Smooth muscle cell (in vitro differentiated cells): ENCODE results near the gene GOLGA8T. TPM values are rescaled to one million over a fixed set of nuclear protein-coding genes. Genes with fewer than 3 reads are reported as not detected.
"Not testable (repeated sequence)": the region's sequence is repeated elsewhere in the genome, so short reads cannot be mapped to it uniquely, and the experiment has no call there.

Experiments used
- DNase-seq: peaks from one replicate; lab custom pipeline; 2025; ENCODE audit not compliant: unreplicated experiment; lab: John Stamatoyannopoulos, UW
- H2AFZ ChIP-seq: fragments of 200-600 bp; sonication (generic); 2 replicates; pipeline ENCODE4 v1.6.0; 2016; ENCODE audit warnings: antibody characterized with exemption, low read depth, mild to moderate bottlenecking
- H3F3A ChIP-seq: fragments of 200-600 bp; sonication (generic); 2 replicates; pipeline ENCODE4 v1.6.0; 2017; ENCODE audit warnings: antibody characterized with exemption, low read depth
- H3K27ac ChIP-seq: fragments of 200-600 bp; sonication (generic); 2 replicates; pipeline ENCODE4 v1.5.1; 2016; ENCODE audit warnings: low read depth, mild to moderate bottlenecking
- H3K27me3 ChIP-seq: fragments of 200-600 bp; sonication (generic); 2 replicates; pipeline ENCODE4 v1.6.1; 2016; ENCODE audit warnings: low read depth, mild to moderate bottlenecking
- H3K36me3 ChIP-seq: fragments of 200-600 bp; sonication (generic); 2 replicates; pipeline ENCODE4 v1.5.1; 2016; ENCODE audit warnings: low read depth
- H3K4me1 ChIP-seq: fragments of 200-600 bp; sonication (generic); 2 replicates; pipeline ENCODE4 v1.5.1; 2016; ENCODE audit warnings: low read depth
- H3K4me2 ChIP-seq: fragments of 200-600 bp; sonication (generic); 2 replicates; pipeline ENCODE4 v1.6.0; 2016; ENCODE audit warnings: mild to moderate bottlenecking
- H3K4me3 ChIP-seq: fragments of 200-600 bp; sonication (generic); 2 replicates; pipeline ENCODE4 v1.5.1; 2016; ENCODE audit warnings: mild to moderate bottlenecking
- H3K79me2 ChIP-seq: fragments of 200-600 bp; sonication (generic); 2 replicates; pipeline ENCODE4 v1.6.0; 2016; ENCODE audit warnings: low read depth, mild to moderate bottlenecking
- H3K9ac ChIP-seq: fragments of 200-600 bp; sonication (generic); 2 replicates; pipeline ENCODE4 v1.6.0; 2016; ENCODE audit warnings: low read depth
- H3K9me3 ChIP-seq: fragments of 200-600 bp; sonication (generic); replicated peaks from 2 replicates; pipeline ENCODE4 v1.5.1; 2016; ENCODE audit warnings: low read depth
- H4K20me1 ChIP-seq: fragments of 200-600 bp; sonication (generic); 2 replicates; pipeline ENCODE4 v1.6.0; 2016; ENCODE audit warnings: low read depth
- WGBS: methylation state at CpG from one replicate; pipeline ENCODE4 v1.1.7; 2016; ENCODE audit warnings: low lambda C conversion rate; 5-methylcytosine and 5-hydroxymethylcytosine counted together
- polyA plus RNA-seq: library from polyadenylated mRNA; unstranded; fragments of >200 nt; fragmentation: Nextera tagmentation; extraction: Ambion mirVana; gene quantifications from 2 replicates; pipeline ENCODE4 v1.2.1, GENCODE V29; 2016
- total RNA-seq: library from RNA; depleted of rRNA; stranded (reverse); fragments of >200 nt; gene quantifications from 2 replicates; pipeline ENCODE4 v1.2.3, GENCODE V29; 2014

Gene GOLGA8T
- total and polyA plus RNA-seq, 2 experiments from 2014 or later = not detected

- H3K27me3 ChIP-seq, H2AFZ ChIP-seq, H3K79me2 ChIP-seq, H3K4me1 ChIP-seq, H3F3A ChIP-seq, H3K27ac ChIP-seq, H3K9ac ChIP-seq, H3K4me2 ChIP-seq, H4K20me1 ChIP-seq, DNase-seq, H3K36me3 ChIP-seq, H3K4me3 ChIP-seq, H3K9me3 ChIP-seq: not testable (repeated sequence)
- WGBS = 79% methylated on average over 4 of the region's 4 CpGs
Measured at GRCh38 chr15:30162479-30163357, 27.9 kb downstream of the GOLGA8T start.

DNA sequence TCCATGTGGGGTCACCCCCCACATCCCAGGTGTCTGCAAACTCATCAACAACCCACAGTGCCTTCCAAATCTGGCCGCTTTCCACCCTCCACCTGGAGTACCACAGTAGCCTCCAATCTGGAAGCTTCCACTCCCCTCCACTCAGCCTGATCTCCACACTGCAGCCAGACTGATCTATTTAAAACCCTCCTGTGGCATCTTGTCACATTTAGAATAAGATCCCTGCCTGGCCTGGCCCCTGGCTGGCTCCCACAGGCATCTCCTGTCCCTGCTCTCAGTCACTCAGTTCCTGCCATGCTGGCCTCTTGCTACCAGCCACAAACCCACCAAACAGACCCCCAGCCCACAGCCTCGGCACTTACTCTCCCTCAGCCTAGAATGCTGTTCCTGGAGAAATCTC lies 28.9 kb downstream of the GOLGA8T start:
- not testable (repeated sequence) for H3K79me2 ChIP-seq, H3K9me3 ChIP-seq, H2AFZ ChIP-seq, H3K4me2 ChIP-seq, H4K20me1 ChIP-seq, DNase-seq, H3K4me1 ChIP-seq, H3K9ac ChIP-seq, H3K27me3 ChIP-seq, H3F3A ChIP-seq, H3K36me3 ChIP-seq, H3K4me3 ChIP-seq, H3K27ac ChIP-seq
- WGBS = 86% methylated on average over 1 of the region's 2 CpGs

DNA sequence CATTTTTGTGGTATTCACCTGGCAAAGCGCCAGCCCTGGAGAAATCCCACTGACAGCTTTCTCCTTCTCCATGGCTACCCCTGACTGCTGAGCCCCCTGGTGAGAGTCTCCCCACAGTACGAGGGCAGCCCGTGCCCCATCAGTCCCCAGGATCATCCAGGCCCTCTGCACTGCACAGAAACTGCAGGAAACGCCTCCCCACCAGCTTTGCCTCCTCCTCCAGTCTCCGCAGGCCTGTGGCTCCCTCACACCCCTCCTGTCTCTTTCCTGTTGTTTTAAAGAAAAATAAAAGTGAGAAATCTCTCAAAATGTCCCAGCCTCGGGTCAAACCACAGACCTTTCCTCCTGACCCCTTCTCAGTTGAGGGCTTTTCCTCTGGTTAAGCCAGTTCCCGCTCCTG lies 29.4 kb downstream of the GOLGA8T start:
- not testable (repeated sequence) for H3F3A ChIP-seq, H3K9ac ChIP-seq, H3K4me3 ChIP-seq, H2AFZ ChIP-seq, DNase-seq, H3K9me3 ChIP-seq, H4K20me1 ChIP-seq, H3K27ac ChIP-seq, H3K36me3 ChIP-seq, H3K4me1 ChIP-seq, H3K27me3 ChIP-seq, H3K79me2 ChIP-seq, H3K4me2 ChIP-seq
- no CpG with 5 or more reads among the region's 7 CpGs for WGBS

GRCh38 chr15:30167403-30167802 lies 32.6 kb downstream of the GOLGA8T start:
- not testable (repeated sequence) for H3F3A ChIP-seq, H3K4me3 ChIP-seq, H2AFZ ChIP-seq, H4K20me1 ChIP-seq, H3K9me3 ChIP-seq, DNase-seq, H3K36me3 ChIP-seq, H3K4me1 ChIP-seq, H3K4me2 ChIP-seq, H3K27ac ChIP-seq, H3K27me3 ChIP-seq, H3K9ac ChIP-seq, H3K79me2 ChIP-seq
- no CpG with 5 or more reads among the region's 9 CpGs for whole genome bisulfite sequencing

GRCh38 chr15:30167886-30168285 lies 33.0 kb downstream of the GOLGA8T start:
- H3K27ac ChIP-seq, H3K36me3 ChIP-seq, DNase-seq, H4K20me1 ChIP-seq, H3K9me3 ChIP-seq, H3K9ac ChIP-seq, H3K4me3 ChIP-seq, H3K27me3 ChIP-seq, H3K79me2 ChIP-seq, H3K4me1 ChIP-seq, H3F3A ChIP-seq, H2AFZ ChIP-seq, H3K4me2 ChIP-seq: not testable (repeated sequence)
- no CpG with 5 or more reads among the region's 2 CpGs for WGBS

DNA sequence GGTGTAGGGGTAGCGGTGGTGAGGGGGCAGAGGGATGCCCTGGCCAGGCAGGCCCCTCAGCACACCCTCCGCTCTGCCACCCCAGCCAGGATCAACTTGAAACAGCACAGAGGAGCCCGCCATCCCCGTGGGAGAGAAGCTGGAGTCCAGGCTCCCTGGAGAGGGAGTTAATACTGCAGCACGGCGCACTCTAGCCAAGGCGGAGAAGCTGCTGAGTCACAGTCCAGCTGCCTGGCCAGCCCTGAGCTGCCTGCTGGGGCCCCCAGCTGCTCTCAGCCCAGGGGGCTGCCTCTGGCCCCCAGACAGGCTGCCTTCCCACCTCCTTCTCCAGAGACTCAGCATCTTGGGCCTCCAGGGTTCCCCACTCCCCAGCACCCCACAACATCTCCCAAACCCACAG lies 36.6 kb downstream of the GOLGA8T start:
- H3F3A ChIP-seq, H3K4me1 ChIP-seq, H3K9me3 ChIP-seq, H3K4me3 ChIP-seq, H3K4me2 ChIP-seq, H4K20me1 ChIP-seq, H3K9ac ChIP-seq, DNase-seq, H3K27ac ChIP-seq, H3K36me3 ChIP-seq, H3K27me3 ChIP-seq, H3K79me2 ChIP-seq, H2AFZ ChIP-seq: not testable (repeated sequence)
- no CpG with 5 or more reads among the region's 7 CpGs for WGBS
